HG03469 (cell line): ENCODE data around the gene UPK3A.

Source experiments
- ATAC-seq: cut with Tn5 transposase; IDR thresholded peaks from one replicate; pipeline ENCODE4 v1.9.1; 2021; ENCODE audit warnings: mild to moderate bottlenecking, moderate library complexity, moderate number of reproducible peaks; ENCODE audit not compliant: unreplicated experiment

UPK3A gene

DNA sequence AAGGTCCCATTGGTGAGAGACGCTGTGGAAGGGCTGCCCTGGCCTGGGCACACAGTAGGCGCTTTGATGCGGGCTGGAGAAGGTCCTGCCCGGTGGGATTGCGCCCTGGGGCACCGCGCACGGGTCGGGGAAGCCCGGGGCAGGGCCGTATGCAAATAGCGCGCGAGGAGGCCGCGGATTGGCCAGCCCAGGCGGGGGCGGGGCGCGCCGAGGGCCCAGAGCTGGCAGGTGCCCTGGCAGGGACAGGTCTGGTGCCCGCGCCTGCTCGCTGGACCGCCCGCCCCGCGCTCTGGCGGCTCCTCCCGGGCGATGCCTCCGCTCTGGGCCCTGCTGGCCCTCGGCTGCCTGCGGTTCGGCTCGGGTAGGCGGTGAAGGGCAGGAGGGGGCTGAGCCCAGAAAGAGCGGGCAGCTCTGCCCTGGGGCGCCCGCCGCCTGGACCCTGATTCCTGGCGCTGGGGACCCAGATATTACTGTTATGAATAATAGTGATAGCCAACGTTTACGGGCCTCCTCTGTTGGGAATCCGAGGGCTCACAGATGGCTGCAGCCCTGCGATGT, at the start of gene UPK3A:
Gene UPK3A, plus strand, starts transcription at position 245 of the 558 bp plus-strand sequence. Its CDS starts 65 bp downstream, at position 310.
- no peak for ATAC-seq

DNA sequence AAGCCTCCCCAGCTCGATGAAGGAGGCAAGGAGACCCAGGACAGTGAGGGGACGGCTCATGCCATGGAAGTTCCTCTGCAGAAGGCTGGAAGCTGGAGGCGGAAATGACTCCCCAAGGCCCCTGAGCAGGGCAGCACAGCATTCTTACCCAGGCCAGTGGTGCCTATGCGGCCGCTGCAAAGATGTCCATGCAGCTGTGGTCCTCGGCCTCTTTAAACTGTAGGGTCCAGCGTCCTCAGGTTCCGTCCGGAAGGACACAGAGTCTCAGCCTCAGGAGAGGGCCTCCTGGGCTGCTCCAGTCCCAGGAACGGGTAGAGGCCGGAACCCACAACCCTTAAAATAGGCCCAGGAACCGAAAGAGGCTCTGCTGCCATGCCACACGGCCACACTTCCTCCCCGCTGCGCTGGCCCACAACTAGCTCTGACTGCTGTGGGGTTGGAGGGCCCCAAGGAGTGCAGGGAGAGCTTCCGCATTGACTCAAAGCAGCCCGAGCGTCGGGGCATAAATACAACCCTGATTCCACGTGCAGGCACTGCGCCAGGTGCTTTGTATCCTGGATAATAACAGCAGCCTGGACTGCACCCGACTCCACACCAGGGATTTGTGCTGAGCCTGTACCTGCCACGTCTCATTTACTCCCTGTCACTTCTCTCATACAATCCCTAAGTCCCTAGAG, 49.5 kb upstream of the UPK3A start:
- ATAC-seq, result peak; percentile 58

DNA sequence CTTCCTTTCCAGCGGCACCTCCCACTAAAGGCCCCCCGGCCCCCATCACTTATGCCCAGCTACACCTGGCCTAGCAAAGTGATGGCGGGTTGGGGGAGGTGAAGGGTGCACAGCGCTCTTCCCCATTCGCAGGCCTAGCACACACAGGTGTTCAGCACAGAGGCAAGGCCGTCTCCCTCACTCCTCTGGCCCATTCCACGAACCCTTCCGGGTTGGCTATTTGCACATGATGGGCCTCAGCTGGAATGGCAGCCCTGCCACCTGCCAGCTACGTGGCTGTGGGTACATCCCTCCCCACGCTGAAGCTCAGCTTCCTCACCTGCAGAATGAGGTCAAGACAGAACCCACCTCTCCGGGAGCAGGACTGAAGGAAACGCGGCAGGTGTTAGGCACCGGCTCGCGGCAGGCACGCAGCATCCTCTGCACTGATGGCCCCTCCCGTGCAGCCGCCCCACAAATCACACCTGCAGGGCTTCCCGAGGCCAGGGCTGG, 48.9 kb upstream of the UPK3A start:
- no peak for ATAC-seq

GRCh38 chr22:45237065-45237990, 47.4 kb upstream of the UPK3A start:
- ATAC-seq, result no peak

DNA sequence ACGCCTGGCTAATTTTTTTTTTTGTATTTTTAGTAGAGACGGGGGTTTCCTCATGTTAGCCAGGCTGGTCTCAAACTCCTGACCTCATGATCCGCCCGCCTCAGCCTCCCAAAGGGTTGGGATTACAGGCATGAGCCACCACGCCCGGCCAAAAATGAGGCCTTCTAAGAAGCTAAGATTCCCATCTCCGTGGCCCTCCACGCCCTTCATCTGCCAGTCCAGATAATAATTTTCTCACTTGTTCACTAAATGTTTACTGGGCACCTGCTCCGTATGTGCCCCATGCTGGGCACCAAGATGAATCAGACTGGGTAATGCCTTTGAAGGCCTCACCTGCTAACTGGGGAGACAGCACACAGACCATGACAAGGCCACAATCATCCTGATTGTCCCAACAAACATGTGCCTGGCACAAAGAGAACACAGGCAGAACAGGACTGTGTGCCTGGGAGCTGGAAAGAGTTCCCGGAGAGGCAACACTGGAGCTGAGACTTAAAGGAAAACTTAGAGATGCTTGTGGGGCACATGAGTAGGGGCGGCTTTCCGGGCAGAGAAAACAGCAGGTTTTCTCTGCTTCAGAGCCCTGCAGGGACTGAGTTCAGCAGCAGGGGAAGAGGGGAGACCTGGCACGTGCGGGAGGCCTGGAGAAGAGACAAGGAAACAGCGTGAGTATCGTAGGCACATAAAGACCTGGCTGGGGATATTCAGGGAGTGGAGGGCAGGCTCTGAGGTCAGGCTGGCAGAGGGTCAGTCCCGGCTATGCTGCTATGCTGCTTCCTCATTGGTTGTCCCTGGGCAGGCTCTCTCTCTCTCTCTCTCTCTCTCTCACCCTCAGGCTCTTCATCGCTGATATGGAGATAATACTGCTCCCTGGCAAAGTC, 46.4 kb upstream of the UPK3A start:
- no peak for ATAC-seq

GRCh38 chr22:45238957-45239680, 45.6 kb upstream of the UPK3A start:
- no peak for ATAC-seq

GRCh38 chr22:45239681-45240051, 45.1 kb upstream of the UPK3A start:
- ATAC-seq, result no peak

DNA sequence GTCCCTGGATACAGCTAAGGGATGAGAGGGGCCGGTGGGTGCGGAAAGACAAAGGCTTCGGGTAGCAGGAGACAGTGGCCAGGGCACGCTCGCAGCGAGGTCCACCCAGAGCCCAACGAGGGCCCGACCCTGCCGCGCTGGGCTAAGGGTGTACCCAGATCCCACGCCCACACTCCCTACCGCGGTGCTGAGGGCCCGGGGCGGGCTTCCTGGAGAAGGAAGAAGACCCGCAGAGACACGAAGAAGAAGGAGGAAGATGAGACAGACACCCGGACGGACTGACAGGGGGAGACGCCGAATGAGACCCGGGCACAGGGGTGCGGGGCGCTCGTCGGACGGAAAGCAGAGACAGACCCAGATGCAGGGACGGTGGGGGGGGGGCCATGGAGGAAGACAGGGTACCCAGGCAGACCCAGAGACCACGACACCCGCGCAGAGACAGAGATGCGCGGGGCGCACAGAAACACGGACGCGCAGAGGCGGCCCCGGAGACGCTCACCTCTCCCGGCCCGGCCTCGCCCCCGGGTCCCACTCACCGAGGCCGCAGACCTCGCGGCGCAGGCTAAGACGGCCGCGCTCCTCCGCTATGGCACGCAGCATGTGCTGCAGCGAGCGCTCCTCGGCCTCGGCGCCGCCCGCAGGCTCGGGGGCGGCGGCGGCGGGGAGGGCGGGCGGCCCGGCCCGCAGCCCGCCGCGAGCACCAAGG, 44.5 kb upstream of the UPK3A start:
- ATAC-seq, result no peak

DNA sequence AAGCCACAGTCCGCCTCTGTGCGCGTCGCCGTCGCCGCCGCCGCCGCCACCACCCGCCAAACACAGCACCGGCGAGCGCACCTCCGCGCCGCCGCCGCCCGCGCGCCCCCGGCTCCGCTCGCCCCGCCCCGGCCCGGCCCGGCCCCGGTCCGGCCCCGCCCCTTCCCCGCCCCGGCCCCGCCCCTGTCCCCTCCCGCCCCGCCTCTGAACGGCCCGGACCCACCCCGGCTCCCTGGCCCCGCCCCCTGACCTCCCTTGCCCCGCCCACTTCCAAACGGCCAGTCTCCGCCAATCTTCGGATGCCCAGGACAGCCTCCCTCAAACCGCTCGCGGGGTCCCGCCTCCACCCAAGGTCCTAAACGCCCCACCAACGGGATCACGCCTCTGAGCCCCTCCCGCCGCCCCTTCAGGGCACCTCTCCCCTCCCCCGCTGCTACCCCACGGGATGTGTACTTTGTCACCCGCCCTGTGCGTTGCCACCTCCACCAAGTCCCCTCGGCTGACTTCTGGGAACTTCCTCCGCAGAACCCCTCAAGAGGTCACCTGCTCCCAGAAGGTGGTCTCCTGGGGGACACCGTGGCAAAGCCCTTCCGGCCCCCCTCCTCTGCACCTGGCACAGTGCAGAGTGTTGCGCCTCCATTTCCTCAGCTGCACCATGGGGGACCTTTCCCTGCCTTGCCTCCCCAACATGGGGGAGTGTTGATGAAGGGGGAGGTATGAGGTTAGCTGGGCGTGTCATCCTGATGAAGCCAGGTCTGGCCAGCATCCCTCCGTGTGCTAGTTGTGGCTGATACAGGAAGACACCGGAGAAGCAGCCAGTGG, 43.7 kb upstream of the UPK3A start, which contains the start of gene KIAA0930:
Gene KIAA0930, minus strand, starts transcription at position 85 of the 822 bp plus-strand sequence. CDS start 191 bp downstream, outside the sequence.
- no peak for ATAC-seq

DNA sequence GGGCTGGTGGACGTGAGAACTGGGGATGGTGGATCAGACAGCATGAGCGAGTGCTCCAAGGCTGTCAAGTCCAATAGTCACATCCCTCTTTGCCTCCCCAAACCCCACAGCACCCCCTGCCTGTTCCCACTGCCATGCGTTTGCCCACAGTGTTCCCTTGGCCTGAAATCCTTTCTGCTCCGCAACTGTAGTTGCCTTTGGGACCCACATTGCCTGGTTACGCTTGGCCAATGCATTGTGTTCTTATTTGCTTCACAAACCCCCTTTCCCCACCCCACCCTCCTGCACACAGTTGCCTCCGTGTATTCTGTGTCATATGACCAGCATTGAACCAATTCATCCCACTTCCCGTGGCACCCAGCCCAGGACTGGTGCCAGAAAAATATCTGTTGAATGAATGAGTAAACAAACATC, 42.0 kb upstream of the UPK3A start:
- ATAC-seq, result no peak

- no peak for ATAC-seq
These were observed 39.8 kb upstream of the UPK3A start for GRCh38 chr22:45244916-45245315.

DNA sequence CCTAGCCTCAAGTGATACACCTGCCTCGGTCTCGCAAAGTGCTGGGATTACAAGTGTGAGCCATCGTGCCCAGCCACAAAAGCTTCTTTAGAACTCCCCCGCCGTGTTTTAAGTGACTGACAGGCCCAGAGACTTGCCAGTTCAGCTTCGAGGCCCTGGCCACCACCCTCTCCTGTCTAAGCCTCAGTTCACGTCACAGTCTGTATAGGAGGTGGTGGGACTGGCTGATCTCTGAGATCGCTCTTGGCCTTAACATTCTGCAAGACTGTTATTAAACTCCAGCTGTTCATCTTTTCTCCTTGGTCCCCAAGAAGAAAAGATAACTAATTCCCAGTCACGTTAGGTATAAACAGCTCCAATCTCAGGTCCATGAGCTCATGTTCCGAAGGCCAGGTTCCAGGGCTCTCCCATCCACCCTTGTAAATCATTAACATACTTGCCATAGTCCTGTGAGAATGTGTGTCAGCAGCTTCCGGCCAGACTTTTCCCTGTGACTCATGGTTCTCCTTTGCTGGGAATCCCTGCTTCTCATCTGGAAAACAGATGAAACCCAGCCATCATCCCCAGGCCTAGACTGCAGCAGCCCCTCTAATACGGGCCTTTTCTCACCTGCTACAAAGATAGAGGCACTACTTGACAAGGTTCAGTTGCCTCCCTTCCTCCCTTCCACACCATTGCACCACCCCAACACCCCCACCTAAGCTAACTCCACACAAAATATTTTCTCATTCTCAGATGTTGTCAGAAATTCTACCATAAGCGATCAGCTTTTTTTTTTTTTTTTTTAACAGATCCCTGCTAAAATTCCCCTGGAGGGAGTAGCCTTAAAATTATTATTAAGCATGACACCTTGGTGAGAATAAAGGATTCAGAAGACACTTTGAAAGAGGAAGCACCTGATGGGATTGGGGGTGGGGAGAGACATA, 38.4 kb upstream of the UPK3A start:
- ATAC-seq, result no peak

- no peak for ATAC-seq
These were observed 35.8 kb upstream of the UPK3A start for GRCh38 chr22:45248832-45249561.

- no peak for ATAC-seq
These were observed 32.9 kb upstream of the UPK3A start for GRCh38 chr22:45251825-45252224.

GRCh38 chr22:45253039-45253641, 31.6 kb upstream of the UPK3A start:
- ATAC-seq, result no peak

DNA sequence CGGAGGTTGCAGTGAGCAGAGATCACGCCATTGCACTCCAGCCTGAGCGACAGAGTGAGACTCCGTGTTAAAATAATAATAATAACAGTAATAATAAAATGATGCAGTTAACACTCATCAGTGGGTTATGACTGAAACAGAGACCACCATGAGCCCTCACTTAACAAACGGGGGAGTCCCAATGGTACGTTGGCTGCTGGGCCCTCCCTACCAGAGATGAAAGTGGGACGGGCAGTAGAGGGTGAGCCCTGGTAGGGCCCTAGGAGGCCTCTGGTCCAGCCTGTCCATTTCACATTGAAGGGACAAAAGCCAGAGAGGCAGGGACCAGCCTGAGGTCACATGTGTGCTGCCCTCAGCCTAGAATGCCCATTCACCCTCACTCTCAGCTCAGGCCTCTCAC, 30.4 kb upstream of the UPK3A start:
- no peak for ATAC-seq
